Measurements from ENCODE around the gene UGT1A8. TPM values are rescaled to one million over a fixed set of nuclear protein-coding genes. Genes with fewer than 3 reads are reported as not detected.
"Not testable (repeated sequence)": the region's sequence is repeated elsewhere in the genome, so short reads cannot be mapped to it uniquely, and the experiment has no call there.

UGT1A8 gene
- total and polyA plus RNA-seq, 11 donors, result not detected

DNA sequence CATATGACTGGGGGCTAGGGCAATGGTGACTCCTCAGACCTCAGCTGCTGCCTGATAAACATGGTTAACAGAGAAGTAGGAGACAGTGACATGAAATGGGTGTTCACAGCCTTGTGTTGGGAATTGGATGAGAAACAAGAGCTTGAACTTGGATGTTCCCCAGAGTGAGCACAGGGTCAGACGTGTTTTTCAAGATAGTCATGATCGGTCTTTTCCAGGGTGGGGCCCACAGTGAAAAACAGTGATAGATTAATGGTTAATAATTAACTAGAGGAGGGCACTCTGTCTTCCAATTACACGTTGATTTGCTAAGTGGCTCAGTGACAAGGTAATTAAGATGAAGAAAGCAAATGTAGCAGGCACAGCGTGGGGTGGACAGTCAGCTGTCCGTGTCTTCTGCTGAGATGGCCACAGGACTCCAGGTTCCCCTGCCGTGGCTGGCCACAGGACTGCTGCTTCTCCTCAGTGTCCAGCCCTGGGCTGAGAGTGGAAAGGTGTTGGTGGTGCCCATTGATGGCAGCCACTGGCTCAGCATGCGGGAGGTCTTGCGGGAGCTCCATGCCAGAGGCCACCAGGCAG is 111.4 kb downstream of the UGT1A8 start, which contains the start of gene UGT1A3:
UGT1A3 (plus strand) TSS at position 320 of the 579 bp plus-strand sequence; CDS start at position 405, 85 bp downstream.
- Histone ChIP-seq H3K27me3 (peaks cover 0 to 3% (median 0%) of the 10 kb centered on the region in 9 donors), H3K4me3 (no peak within 1 kb of the TSS), H3K9me3 (no peaks in the 10 kb centered on the region), H3K36me3 (no peaks in the 10 kb centered on the region), H3K27ac (no peak within 1 kb of the TSS), H3K4me1 (no peaks in the 10 kb centered on the region)
- ATAC-seq (no peak), DNase-seq (no peak)
- WGBS, 4 donors, result 78 to 87% (median 81%) methylated on average over 7 to 8 of the region's 8 CpGs
- TF ChIP-seq CTCF (IDR thresholded peaks at IDR 0.05) (no peak), POLR2A (IDR thresholded peaks at IDR 0.05) (no peak)
- intact Hi-C loops (cut with DNase I), result no loop called here

DNA sequence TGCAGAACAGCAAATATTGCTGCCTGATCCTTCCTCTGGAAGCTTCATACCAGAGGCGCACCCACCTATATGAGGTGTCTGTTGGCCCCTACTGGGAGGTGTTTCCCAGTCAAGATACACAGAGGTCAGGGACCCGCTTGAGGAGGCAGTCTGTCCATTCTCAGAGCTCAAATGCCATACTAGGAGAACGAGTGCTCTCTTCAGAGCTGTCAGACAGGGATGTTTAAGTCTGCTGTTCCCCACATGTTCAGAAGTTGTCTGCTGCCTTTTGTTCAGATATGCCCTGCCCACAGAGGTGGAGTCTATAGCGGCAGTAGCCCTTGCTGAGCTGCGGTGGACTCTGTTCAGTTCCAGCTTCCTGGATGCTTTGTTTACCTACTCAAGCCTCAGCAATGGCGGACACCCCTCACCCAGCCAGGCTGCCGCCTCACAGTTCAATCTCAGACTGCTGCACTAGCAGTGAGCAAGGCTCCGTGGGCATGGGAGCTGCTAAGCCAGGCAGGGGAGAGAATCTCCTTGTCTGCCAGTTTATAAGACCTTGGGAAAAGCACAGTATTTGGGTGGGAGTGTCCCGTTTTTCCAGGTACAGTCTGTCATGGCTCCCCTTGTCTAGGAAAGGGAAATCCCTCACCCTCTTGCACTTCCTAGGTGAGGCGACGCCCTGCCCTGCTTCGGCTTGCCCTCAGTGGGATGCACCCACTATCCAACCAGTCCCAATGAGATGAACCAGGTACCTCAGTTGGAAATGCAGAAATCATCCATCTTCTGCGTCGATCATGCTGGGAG is 119.6 kb downstream of the UGT1A8 start:
- H3K36me3 ChIP-seq; H3K9me3 ChIP-seq; DNase-seq; ATAC-seq; H3K4me1 ChIP-seq; H3K4me3 ChIP-seq; intact Hi-C loops (cut with DNase I); H3K27ac ChIP-seq: not testable (repeated sequence)
- WGBS, 4 donors, result 81 to 87% (median 83%) methylated on average over 10 to 14 of the region's 14 CpGs
- peaks cover 0 to 14% (median 0%) of the 10 kb centered on the region in 9 donors for H3K27me3 ChIP-seq

- 61 to 77% (median 68%) methylated on average over 2 of the region's 2 CpGs for WGBS, 4 donors
- Histone ChIP-seq H3K36me3 (no peaks in the 10 kb centered on the region), H3K27ac (no peak overlapping the region), H3K4me3 (no peak overlapping the region), H3K4me1 (no peaks in the 10 kb centered on the region), H3K9me3 (no peaks in the 10 kb centered on the region), H3K27me3 (peaks cover 0 to 14% (median 0%) of the 10 kb centered on the region in 9 donors)
- ATAC-seq (no peak), DNase-seq (no peak)
- TF ChIP-seq POLR2A (IDR thresholded peaks at IDR 0.05), result no peak
- TF ChIP-seq CTCF (IDR thresholded peaks at IDR 0.05), result no peak
- intact Hi-C loops (cut with DNase I), result no loop called here
Measured at GRCh38 chr2:233740870-233741269, 123.4 kb downstream of the UGT1A8 start.

DNA sequence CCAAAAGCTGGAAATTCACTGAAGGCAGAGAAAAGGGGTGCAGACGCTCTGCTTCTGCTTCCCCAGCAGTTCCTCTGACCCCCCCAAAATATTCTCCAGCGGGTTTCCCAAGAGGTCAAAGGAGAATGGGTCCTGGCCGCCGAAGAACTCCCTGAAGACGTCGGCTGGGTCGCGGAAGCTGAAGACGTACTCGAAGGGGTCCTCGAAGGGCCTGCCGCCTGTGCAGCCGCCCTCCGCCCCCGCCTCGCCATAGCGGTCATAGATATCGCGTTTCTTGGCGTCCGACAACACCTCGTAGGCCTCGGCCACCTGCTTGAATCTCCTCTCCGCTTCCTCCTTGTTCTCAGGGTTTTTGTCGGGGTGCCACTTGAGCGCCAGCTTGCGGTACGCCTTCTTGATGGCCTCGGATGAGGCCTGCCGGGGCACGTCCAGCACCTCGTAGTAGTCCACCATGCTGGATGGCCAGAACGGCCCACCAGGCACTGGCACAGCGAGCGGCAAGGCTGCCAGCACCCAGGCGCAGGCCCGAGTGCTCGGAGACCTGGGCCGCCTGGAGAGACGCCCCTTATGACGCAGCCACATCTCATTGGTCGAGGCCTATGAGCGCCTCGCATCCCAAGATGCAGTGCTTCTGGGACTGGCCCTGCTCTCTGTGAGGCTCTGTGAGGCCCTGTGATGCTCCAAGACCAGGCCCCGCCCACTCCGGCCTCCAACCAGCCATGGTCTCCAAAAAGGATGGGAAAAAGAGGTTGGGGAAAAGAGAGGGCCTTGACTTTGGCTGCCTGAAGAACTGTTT is 126.2 kb downstream of the UGT1A8 start:
- Histone ChIP-seq H3K36me3 (no peaks in the 10 kb centered on the region), H3K27ac (no peak overlapping the region), H3K4me1 (no peaks in the 10 kb centered on the region), H3K27me3 (peaks cover 0 to 6% (median 0%) of the 10 kb centered on the region in 9 donors), H3K4me3 (no peak overlapping the region), H3K9me3 (no peaks in the 10 kb centered on the region)
- 89 to 91% (median 91%) methylated on average over 37 to 46 of the region's 46 CpGs for WGBS, 4 donors
- intact Hi-C loops (cut with DNase I), result no loop called here
- TF ChIP-seq CTCF (IDR thresholded peaks at IDR 0.05) (no peak), POLR2A (IDR thresholded peaks at IDR 0.05) (no peak)
- ATAC-seq, result no peak
- no peak for DNase-seq

All from heart left ventricle (tissue), 16 donors.